ENCODE data around the gene NCAPH2.
"Not testable (repeated sequence)": the region's sequence is repeated elsewhere in the genome, so short reads cannot be mapped to it uniquely, and the experiment has no call there.

Gene NCAPH2

GRCh38 chr22:50520184-50520583 is 12.2 kb downstream of the NCAPH2 start:
- not testable (repeated sequence) for DNase-seq

GRCh38 chr22:50520826-50521453 is 12.9 kb downstream of the NCAPH2 start:
- DNase-seq = no peak

- no peak for DNase-seq
Measured at GRCh38 chr22:50521710-50522109, 13.7 kb downstream of the NCAPH2 start.

- no peak for DNase-seq
Measured at GRCh38 chr22:50522208-50522805, 14.3 kb downstream of the NCAPH2 start.

GRCh38 chr22:50522806-50523438 is 14.9 kb downstream of the NCAPH2 start:
- DNase-seq = no peak

- DNase-seq = no peak
Measured at GRCh38 chr22:50523458-50523805, 15.4 kb downstream of the NCAPH2 start.

- DNase-seq = no peak
Measured at GRCh38 chr22:50523806-50524675, 16.0 kb downstream of the NCAPH2 start.

- DNase-seq = no peak
Measured at GRCh38 chr22:50524676-50525103, 16.7 kb downstream of the NCAPH2 start.

GRCh38 chr22:50525104-50525857 is 17.3 kb downstream of the NCAPH2 start, which contains the start of gene SCO2:
Gene SCO2 (minus strand): TSS chr22:50525598. CDS start chr22:50524411, 1,187 bp downstream.
- peak; percentile 88 to 89 for DNase-seq

- DNase-seq = no peak
Measured at GRCh38 chr22:50525858-50526107, 17.8 kb downstream of the NCAPH2 start.

- DNase-seq = peak; percentile 59 to 77
Measured at GRCh38 chr22:50526108-50526833, 18.2 kb downstream of the NCAPH2 start.

- DNase-seq = no peak
Measured at GRCh38 chr22:50526834-50527801, 19.1 kb downstream of the NCAPH2 start.

GRCh38 chr22:50527921-50528681 is 20.1 kb downstream of the NCAPH2 start:
- DNase-seq = no peak

GRCh38 chr22:50528682-50529415 is 20.8 kb downstream of the NCAPH2 start:
- DNase-seq = no peak

GRCh38 chr22:50529416-50529896 is 21.4 kb downstream of the NCAPH2 start:
- no peak for DNase-seq

GRCh38 chr22:50529897-50530579 is 22.0 kb downstream of the NCAPH2 start, which contains the start of gene TYMP:
Gene TYMP (minus strand): TSS chr22:50530012. CDS start chr22:50529709, 303 bp downstream.
- no peak for DNase-seq

GRCh38 chr22:50530580-50530876 is 22.5 kb downstream of the NCAPH2 start:
- DNase-seq = no peak

GRCh38 chr22:50530877-50531545 is 23.0 kb downstream of the NCAPH2 start:
- no peak for DNase-seq
